Stimulated activated CD8-positive, alpha-beta memory T cell treated with anti-CD3 and anti-CD28 coated beads, Interleukin-12 subunit alpha, Interleukin-12 subunit beta, amount 100 ng/mL, for 24 hours (primary cell): ENCODE measurements around the gene RAB41.
A peak's percentile ranks its signal among the peaks of the same experiment; 100 is the strongest.
"Not testable (repeated sequence)": the region's sequence is repeated elsewhere in the genome, so short reads cannot be mapped to it uniquely, and the experiment has no call there.

ENCODE experiments used
- DNase-seq: peaks from one replicate; pipeline ENCODE4 v3.0.0-alpha.2; 2020; ENCODE audit errors: extremely low read depth

The RAB41 gene

DNA sequence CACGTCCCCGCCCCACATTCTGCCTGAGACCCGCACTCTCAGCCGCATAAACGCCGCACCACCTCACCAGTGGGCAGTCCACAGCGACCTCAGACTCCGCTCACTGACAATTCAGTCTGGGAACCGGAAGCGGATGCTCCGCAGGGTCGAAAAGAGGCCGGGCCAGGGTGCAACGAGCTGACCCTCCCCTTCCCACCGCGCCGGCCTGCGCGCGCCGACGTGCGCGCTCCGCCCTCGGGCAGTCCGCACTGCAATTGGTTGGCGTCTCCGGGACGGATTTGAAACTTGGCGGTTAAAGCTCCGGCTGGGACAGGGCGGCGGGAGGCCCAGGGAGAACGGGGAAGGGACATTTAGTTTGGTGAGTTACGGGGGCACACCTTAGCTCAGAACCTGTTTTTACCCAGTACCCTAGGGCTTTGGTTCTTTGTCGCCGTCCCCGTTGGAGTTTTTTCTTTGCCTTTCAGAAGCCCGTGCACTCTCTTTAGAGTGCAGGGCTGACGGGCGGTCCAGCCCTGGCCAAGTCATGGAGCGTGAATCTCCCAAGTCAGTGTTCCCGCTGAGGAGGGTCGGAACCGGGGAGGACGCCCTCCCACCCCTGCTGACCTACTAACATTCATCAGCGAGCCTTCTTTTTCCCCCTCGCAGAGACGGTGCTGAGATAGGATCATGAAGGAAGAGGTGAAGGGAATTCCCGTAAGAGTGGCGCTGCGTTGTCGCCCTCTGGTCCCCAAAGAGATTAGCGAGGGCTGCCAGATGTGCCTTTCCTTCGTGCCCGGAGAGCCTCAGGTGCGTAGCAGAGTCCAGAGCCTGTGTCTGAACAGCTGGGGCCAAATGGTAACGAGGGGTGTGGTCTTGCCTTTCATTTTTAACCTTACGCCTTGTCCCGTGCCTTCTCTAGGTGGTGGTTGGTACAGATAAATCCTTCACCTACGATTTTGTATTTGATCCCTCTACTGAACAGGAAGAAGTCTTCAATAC lies 8.1 kb downstream of the RAB41 start, which contains the start of the genes KIF4A and PDZD11:
Gene KIF4A (plus strand): TSS at position 312 of the 978 bp plus-strand sequence. CDS start 355 bp downstream, at position 667.
Gene PDZD11 (minus strand): TSS at position 135 of the 978 bp plus-strand sequence. CDS start 586 bp downstream, outside the sequence.
- peak; percentile 58 for DNase-seq

DNA sequence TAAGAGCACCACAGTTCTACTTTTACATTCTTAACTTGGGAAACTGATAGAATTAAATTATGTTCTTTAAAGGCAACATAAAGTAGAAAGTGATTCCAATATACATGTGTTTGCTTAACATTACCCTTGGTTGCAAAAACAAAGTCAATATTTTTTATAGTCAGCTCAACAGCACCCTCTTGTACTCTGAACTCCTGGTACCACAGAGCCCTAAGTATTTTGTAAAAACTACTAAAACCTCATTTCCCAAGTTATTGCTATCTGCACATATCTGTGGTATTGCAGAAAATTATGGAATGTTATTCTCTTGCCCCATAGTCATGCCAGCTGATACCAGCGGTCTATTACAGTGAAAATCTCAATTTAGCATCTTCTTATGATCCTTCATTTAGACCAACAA lies 10.8 kb downstream of the RAB41 start:
- DNase-seq = no peak

DNA sequence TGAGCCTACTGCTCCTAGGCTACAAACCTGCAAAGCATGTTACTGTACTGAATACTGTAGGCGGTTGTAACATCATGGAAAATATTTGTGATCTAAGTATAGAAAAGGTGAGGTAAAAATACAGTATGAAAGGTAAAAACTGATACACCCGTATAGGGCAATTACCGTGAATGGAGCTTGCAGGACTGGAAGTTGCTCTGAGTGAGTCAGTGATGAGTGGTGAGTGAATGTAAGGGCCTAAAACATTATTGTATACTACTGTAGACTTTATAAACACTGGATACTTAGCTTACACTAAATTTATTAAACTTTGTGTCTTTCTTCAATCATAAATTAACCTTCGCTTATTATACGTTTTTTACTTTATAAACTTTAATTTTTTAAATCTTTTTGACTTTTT lies 11.6 kb downstream of the RAB41 start:
- no peak for DNase-seq

DNA sequence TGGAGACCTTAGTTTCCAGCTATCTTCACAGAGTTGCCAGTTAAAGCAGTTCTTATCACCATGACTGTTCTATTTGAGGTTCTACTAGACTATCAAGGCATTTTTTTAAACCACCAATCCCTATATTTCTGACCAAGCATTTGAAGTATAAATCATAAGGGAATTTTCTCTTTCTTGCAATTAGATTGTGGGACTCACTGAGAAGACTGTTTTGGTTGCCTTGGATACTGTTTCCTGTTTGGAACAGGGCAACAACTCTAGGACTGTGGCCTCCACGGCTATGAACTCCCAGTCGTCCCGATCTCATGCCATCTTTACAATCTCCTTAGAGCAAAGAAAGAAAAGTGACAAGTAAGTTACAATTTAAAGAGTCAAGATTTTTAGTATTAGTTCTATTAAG lies 19.7 kb downstream of the RAB41 start:
- no peak for DNase-seq

DNA sequence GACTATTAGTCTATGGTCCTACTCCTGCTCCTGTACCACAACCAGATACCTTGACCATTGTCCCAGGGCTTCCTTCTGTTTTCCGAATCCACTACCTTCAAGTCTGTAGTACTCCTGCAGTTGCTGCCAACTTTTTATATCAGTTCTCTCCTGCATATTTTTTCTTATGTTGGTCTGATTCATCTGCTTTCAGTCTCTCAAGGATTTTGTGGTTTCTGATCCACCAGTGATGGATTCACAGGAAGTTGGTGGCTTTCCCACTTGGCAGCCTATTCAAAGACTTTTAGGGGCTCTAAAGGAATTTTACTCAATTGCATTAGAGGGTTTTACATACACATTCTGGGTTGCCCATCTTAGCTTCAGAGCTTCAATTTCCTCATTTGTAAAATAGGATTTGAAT lies 31.5 kb downstream of the RAB41 start:
- no peak for DNase-seq

DNA sequence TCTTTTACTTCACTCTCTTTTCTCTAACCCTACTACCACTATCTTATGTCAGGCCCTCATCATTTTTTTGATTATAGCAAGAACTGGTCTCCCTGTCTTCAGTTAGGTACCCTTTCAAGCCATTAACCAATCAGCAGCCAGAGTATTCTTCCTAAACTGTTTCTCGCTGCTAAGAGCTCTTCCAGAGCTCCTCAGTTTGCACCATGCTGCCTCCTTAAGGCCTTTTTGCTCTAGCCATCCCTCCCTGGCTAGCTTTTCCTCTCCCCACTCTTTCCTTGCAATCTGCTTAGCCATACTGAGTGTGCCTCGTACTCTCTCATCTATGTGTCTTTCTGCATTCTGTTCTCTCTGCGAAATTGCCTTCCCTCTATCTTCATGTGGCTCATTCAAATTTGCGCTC lies 40.8 kb downstream of the RAB41 start:
- DNase-seq = no peak

DNA sequence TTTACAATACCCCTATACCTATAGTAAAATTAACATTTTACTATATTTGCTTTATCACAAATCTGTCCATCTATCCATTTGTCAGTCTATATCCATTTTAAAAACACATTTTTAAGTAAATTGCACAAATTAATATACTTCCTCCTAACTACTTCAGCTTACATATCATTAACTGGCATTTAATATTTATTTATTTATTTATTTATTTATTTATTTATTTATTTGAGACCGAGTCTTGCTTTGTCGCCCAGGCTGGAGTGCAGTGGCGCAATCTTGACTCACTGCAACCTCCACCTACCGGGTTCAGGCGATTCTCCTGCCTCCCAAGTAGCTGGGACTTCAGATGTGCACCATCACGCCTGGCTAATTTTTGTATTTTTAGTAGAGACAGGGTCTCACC lies 41.7 kb downstream of the RAB41 start:
- not testable (repeated sequence) for DNase-seq

DNA sequence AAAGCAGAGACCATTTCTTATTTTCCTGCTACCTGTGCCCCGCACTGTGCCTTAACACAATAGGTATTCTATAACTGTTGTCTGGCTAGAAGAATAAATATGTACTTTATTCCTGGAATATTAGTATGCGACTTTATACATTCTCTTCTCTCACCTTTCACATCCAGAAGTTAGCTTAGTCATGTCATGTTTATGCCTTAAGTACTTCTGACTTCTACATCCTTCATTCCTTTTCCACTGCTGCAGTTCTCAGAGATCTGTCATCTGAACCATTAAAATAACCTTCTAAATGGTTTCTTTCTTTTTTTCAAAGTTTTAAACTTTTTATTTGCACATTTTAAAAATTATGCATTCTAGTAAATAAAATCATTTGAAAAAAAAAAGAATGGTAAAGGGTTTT lies 42.4 kb downstream of the RAB41 start:
- no peak for DNase-seq

DNA sequence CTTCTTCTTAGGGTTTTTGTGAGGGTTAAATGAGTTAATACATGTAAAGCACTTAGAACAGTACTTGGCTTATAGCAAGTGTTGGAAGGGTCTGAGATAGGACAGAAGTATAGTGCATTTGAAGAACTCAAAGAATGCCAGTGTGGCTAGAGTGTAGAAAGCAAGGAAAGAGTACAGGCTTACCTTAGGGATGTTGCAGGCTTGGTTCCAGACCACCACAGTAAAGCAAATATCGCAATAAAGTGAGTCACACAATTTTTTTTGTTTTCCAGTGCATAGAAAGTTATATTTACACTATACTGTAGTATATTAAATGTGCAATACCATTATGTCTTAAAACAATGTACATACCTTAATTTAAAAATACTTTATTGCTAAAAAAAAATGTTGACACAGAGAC lies 49.2 kb downstream of the RAB41 start:
- DNase-seq = no peak

DNA sequence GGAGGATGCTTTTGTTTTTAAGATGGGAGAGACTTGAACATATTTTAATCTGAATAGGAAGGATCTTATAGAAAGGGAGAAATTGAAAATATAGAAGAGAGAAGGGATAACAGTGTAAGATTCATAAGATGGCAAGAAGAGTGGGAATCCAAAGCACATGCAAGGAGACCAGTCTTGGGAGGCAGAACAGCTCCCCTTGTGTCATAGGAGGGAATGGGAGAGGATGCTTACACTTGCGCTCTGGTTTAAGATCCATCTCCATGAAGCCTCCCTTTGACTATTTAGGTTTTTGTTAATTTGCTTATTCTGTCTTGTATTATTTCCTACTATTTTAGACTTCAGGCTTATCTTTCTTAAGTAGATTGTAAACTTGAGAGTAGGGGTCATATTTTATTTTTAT lies 50.6 kb downstream of the RAB41 start:
- DNase-seq = no peak
